HG02943 (cell line): ENCODE data around the gene NINJ1.
"Not testable (repeated sequence)": the region's sequence is repeated elsewhere in the genome, so short reads cannot be mapped to it uniquely, and the experiment has no call there.

Source experiments
- ATAC-seq: cut with Tn5 transposase; IDR thresholded peaks from one replicate; pipeline ENCODE4 v1.9.1; 2021; ENCODE audit warnings: mild to moderate bottlenecking, low read depth, moderate library complexity; ENCODE audit not compliant: unreplicated experiment

NINJ1 gene

DNA sequence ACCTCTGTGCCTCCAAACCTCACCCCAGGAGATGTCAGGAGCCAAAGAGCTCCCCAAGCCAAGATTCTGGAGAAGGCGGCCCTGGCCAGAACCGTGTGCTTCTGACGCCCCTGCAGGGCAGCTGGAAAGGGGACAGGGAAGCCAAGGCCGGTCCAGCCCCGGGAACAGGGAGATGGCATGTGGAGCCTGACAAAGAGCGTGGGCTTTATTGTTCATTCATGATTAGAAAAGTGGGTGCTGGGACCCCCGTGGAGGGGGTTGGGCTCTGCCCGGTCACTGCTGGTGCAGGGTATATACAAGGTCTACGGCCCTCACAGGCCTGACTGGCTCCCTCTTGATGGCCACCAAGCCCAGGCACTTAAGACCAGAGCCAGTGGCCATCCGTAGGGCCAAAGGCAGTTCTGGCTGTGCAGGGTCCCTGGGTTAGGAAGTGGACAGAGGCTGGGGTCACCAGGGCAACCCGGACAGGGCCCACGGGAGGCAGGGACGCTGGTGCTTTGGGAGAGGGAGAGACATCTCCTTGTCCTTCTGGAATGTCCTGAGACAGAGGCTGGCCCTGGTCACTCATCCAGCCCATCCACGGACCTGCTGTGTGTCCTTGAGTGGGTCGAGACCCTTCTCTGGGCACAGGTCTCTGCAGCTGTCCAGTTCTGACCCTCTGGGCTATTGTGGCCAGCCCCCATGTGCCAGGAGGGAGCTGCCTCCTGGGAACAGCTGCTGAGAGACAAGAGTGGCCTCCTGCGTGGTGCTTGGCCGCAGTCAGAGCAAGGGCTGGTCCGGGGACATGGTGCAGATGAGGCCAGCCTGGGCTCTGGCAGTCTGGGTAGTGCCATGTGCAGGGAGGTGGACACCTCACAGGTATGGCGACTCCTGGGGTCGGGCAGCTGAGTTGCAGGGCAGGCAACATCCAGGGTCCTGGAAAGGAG is 12.5 kb downstream of the NINJ1 start:
- ATAC-seq: no peak

DNA sequence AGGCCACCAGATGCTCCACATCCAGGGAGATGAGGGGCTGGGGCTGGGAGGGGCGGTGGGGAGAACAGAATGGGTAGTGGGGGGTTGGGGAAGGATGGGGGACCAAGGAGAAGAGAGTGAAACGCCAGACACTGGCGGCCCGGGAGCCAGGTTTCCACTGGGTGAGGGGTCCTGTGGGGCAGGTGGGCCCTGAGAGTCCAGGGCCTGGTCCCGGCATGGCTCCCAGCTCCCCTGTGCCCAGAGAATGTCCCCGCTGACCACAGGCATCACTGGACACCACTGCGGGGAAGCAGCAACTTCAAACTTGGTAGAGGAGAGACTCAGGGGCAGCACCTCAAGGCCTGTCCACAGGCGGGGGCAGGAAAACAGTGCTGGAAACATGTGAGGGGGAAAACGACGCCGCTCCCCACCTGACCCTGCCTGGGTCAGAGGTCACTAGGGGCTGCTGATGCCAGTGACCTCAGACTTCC is 13.2 kb downstream of the NINJ1 start:
- ATAC-seq: no peak

- ATAC-seq: peak; percentile 84
Measured at GRCh38 chr9:93119953-93120845, 13.9 kb downstream of the NINJ1 start.

DNA sequence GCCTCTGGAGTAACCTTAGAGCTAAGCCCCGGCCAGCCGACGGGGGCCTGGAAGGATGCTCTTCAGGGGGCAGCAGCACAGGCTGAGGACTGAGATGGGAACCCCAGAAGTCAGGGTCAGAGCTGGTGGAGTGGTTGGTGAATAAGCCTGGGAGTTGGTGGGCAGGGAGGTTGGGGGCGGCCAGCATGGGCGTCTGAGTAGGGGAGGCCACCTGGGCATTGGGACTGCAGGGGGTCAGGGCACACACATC is 14.4 kb downstream of the NINJ1 start:
- ATAC-seq: no peak

DNA sequence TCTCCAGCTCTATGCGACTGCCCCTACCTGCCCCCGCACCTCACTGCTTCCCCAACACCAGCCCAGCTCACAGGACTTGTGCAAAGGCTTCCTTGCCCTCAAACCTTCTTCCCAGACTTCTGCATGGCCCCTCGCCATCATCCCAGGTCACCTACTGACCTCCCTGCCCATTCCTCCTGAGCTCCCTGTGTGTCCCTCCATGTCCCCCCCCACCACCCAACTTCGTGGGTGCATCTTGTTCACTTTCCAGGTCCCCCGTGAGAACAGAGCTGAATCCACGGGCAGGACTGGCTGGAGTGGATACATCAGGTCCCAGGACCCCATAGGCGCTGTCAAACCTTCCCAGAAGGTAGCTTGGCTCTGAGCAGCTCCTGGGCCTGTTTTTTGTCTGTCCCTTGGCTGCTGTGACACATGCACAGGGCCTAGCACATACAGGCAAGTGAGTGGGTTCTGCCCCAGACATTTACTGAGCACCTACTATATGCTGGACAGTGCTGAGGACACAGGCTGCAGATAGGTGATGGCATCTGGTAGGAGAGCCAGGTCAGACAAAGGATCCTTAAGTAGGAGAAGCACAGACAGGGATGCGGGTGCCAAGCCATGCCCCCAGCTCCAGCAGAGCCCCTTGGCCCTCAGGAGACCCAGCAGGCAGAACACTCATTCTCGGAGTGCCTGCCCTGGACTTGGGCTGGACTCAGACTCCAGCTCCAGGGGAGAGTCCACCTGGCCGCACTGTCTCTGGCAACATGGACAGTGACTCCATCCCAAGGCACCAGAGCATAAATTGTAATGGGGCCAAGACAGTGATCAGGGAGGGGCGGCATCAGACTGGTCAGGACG is 15.0 kb downstream of the NINJ1 start:
- no peak for ATAC-seq

DNA sequence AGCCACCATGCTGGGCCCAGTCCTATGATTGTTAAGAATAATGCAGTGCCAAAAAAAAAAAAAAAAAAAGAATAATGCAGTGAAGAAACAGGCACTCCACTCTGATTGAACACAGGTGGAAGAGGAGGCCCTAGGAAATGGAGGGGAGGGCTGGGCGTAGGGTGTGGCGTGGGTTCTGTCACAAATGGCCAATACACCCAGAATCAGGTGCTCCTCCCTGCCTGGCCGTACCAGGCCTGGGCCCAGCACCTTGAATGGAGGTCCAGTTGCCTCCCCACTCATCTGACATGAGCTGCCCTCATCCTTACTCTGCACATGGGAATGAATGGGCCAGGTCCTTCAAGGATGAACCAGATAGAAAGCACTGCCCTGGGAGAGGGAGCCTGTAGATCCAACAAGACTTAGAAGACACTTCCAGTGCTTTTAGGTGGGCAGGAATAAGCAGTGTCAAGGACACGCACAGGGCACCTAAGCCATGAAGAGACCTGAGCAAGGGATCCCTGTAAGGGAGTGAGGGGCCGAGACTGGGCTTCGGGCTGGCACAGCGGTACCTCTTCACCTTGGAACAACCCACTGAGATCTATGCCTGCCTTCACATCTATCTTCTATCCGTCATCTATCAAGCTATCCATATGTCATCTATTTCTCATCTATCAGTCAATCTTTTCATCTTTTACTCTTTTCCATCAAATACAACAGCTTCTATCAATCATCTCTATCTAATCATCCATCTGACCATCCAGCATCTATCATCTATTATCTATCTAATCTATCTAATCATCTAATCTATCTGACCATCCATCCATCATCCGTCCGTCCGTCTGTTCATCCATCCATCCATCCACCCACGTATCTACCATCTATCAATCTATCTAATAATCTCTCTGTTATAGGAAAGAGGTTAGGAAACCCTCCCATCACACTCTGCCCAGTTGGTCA is 15.9 kb downstream of the NINJ1 start:
- ATAC-seq: no peak

DNA sequence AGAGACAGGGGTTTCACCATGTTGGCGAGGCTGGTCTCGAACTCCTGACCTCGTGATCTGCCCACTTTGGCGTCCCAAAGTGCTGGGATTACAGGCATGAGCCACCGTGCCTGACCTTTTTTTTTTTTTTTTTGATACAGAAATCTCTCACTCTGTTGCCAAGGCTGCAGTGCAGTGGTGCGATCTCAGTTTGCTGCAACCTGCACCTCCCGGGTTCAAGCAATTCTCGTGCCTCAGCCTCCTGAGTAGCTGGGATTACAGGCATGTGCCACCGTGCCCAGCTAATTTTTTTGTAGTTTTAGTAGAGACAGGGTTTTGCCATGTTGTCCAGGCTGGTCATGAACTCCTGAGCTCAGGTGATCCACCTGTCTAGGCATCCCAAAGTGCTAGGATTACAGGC is 16.5 kb downstream of the NINJ1 start:
- not testable (repeated sequence) for ATAC-seq

- no peak for ATAC-seq
Measured at GRCh38 chr9:93116072-93116961, 17.7 kb downstream of the NINJ1 start.

DNA sequence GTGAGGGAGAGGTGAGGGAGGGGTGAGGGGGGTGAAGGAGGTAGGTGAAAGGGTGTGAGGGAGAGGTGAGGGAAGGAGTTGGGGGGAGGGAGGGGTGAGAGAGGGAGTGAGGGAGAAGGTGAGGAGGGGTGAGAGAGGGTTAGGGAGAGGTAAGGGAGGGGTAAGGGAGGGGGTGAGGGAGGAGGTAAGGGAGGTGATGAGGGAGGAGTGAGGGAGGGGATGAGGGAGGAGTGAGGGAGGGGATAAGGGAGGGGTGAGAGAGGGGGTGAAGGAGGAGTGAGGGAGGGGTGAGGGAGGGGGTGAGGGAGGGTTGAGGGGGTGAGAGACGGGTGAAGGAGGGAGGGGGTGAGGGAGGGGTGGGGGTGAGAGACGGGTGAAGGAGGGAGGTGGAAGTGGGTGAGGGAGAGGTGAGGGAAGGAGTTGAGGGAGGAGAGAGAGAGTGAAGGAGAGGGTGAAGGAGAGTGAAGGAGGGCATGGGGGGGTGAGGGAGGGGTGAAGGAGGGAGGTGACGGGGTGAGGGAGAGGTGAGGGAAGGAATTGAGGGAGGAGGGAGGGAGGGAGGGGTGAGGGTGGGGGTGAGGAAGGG is 18.5 kb downstream of the NINJ1 start:
- no peak for ATAC-seq

DNA sequence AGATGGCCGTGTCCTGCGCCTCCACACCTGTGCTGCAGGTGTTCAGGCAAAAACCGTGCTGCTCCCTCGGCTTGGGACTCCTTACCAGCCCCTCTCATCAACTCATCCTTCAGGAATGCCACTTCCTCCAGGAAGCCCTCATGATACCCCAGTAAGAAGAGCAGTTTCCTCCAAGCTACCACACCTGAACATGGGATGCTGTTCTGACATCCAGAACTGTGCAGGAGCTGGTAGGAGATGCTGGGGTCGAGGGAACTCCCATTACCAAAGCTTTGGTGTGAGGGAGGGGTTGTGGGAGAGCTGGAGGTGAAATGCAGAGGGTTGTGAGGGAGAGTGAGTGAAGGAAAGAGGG is 19.1 kb downstream of the NINJ1 start:
- no peak for ATAC-seq

GRCh38 chr9:93114169-93114983 is 19.7 kb downstream of the NINJ1 start:
- no peak for ATAC-seq

DNA sequence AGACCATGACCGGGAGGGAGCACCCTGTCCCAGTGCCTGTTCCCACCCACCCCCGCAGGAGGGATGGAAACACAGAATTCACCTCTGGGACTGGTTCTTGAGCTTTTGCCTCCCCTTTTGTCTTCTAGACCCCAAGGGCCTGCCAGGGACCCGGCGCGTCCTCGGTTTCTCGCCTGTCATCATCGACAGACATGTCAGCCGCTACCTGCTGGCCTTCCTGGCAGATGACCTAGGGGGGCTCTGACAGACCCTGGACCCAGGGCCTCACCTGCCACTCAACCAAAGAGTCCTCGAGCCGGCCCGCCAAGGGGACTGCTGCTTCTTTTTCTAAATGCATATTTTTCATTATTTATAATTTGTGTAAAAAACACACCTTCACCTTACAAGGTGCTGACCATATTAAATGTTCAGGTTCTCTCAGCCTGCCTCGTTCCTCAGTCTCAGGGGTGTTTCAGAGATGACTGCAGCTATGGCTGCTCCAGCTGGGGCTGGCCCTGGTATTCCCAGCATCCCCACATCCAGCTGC is 21.1 kb downstream of the NINJ1 start:
- ATAC-seq: no peak

GRCh38 chr9:93112116-93112863 is 21.8 kb downstream of the NINJ1 start:
- ATAC-seq: no peak

GRCh38 chr9:93111371-93112115 is 22.5 kb downstream of the NINJ1 start:
- no peak for ATAC-seq

DNA sequence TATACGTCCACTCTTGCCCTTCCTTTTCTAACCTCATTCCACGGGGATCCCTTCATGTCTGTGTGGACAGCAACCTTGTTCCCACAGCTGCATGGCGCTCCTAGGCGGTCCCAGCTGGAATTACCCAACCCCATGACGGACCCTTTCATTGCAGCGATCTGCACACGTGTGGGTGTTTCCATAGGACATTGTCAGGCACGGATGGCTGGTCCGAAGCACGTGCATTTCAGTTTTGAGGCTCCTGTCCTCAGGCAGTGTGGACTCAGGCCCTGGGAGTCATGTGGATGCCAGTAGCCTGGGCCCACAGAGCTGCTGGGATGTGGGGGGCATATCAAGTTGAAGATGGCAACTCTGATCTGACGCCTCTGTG is 23.1 kb downstream of the NINJ1 start:
- ATAC-seq: no peak

DNA sequence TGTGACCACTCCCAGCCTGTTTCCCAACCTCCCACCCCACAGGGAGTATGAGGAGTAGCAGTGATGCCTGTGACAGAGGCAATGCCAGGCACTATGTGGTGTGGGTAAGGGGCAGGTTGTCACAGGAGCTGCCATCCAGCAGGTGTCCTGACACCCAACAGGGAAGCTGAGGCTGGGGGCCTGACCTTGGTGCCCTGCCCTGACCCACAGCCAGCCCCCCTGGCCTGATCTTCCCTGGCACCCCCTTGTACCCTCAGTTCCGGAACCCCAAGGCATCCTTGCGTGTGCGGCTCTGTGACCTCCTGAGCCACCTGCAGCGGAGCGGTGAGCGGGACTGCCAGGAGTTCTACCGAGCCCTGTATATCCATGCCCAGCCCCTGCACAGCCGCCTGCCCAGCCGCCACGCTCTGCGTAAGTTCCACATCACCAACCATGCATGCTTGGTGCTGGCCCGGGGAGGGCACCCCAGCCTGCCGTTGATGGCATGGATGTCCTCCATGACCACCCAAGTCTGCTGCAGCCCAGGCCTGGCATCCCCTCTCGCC is 23.7 kb downstream of the NINJ1 start:
- ATAC-seq: no peak
